Mesendoderm (in vitro differentiated cells): Measurements from ENCODE around the gene HTT.

Source experiments
- DNase-seq: peaks from one replicate; pipeline ENCODE4 v3.0.0; 2013
- H2AK5ac ChIP-seq: 2 replicates; pipeline ENCODE4 v1.6.1; 2013; ENCODE audit warnings: low read length, inconsistent platforms
- H2BK120ac ChIP-seq: 2 replicates; pipeline ENCODE4 v1.6.1; 2013; ENCODE audit warnings: low read depth, mild to moderate bottlenecking, low read length, moderate library complexity, mixed read lengths
- H2BK15ac ChIP-seq: replicated peaks from 2 replicates; pipeline ENCODE4 v1.6.1; 2013; ENCODE audit warnings: low read depth, mild to moderate bottlenecking, moderate library complexity
- H2BK5ac ChIP-seq: 2 replicates; pipeline ENCODE4 v1.6.1; 2013; ENCODE audit warnings: low read length, inconsistent platforms
- H3K18ac ChIP-seq: 2 replicates; pipeline ENCODE4 v1.6.1; 2013; ENCODE audit warnings: mild to moderate bottlenecking, low read length, mixed read lengths
- H3K23ac ChIP-seq: one replicate; pipeline ENCODE4 v1.6.1; 2013; ENCODE audit warnings: low read length
- H3K27ac ChIP-seq: 2 replicates; pipeline ENCODE4 v1.5.1; 2013; ENCODE audit warnings: low read depth, mild to moderate bottlenecking, inconsistent platforms, low read length, moderate library complexity
- H3K27me3 ChIP-seq: 2 replicates; pipeline ENCODE4 v1.6.1; 2013; ENCODE audit warnings: low read length, control low read depth, mild to moderate bottlenecking, inconsistent platforms; ENCODE audit not compliant: insufficient read depth, poor library complexity
- H3K36me3 ChIP-seq: 2 replicates; pipeline ENCODE4 v1.6.1; 2013; ENCODE audit warnings: low read length, inconsistent platforms; ENCODE audit not compliant: control insufficient read depth, insufficient read depth
- H3K4ac ChIP-seq: one replicate; pipeline ENCODE4 v1.6.1; 2013; ENCODE audit warnings: low read depth, mild to moderate bottlenecking, low read length, moderate library complexity
- H3K4me1 ChIP-seq: 2 replicates; pipeline ENCODE4 v1.6.1; 2013; ENCODE audit warnings: low read depth, low read length, inconsistent platforms; ENCODE audit not compliant: control insufficient read depth
- H3K4me2 ChIP-seq: 2 replicates; pipeline ENCODE4 v1.6.1; 2013; ENCODE audit warnings: low read length
- H3K4me3 ChIP-seq: 2 replicates; pipeline ENCODE4 v1.5.1; 2013; ENCODE audit warnings: mild to moderate bottlenecking, low read length
- H3K56ac ChIP-seq: one replicate; pipeline ENCODE4 v1.6.1; 2013; ENCODE audit warnings: low read length
- H3K79me1 ChIP-seq: 2 replicates; pipeline ENCODE4 v1.6.1; 2013; ENCODE audit warnings: low read length, inconsistent platforms
- H3K79me2 ChIP-seq: 2 replicates; pipeline ENCODE4 v1.6.1; 2013; ENCODE audit warnings: mild to moderate bottlenecking, low read length; ENCODE audit not compliant: control insufficient read depth, insufficient read depth
- H3K9ac ChIP-seq: 2 replicates; pipeline ENCODE4 v1.6.1; 2013; ENCODE audit warnings: low read length, inconsistent platforms
- H4K5ac ChIP-seq: one replicate; pipeline ENCODE4 v1.6.1; 2013; ENCODE audit warnings: low read length
- H4K8ac ChIP-seq: one replicate; pipeline ENCODE4 v1.6.1; 2013; ENCODE audit warnings: low read depth, mild to moderate bottlenecking, control low read depth, low read length, moderate library complexity
- WGBS: extraction: QIAGEN DNeasy Blood & Tissue Kit; methylation state at CpG from one replicate; pipeline ENCODE4 v1.1.7; 2013; ENCODE audit warnings: low lambda C conversion rate, missing lambda C conversion rate; ENCODE audit not compliant: insufficient coverage; ENCODE audit errors: extremely low coverage; 5-methylcytosine and 5-hydroxymethylcytosine counted together

Gene HTT

GRCh38 chr4:3290476-3290875 is 216.0 kb downstream of the HTT start:
- no peak for DNase-seq
- no CpG with 5 or more reads among the region's 11 CpGs for WGBS
- Histone ChIP-seq H3K27me3 (no peaks in the 10 kb centered on the region), H2BK5ac (no peak overlapping the region), H3K4me3 (no peak overlapping the region), H3K79me1 (peaks cover 2% of the 10 kb centered on the region), H2BK15ac (no peak overlapping the region), H3K4ac (no peak overlapping the region), H3K18ac (no peak overlapping the region), H3K27ac (no peak overlapping the region), H3K79me2 (no peaks in the 10 kb centered on the region), H3K4me2 (no peak overlapping the region), H2BK120ac (no peak overlapping the region), H4K5ac (no peak overlapping the region), H3K9ac (no peak overlapping the region), H3K56ac (no peak overlapping the region), H3K36me3 (no peaks in the 10 kb centered on the region), H3K4me1 (peaks cover 4% of the 10 kb centered on the region), H3K23ac (no peak overlapping the region), H4K8ac (no peak overlapping the region), H2AK5ac (no peak overlapping the region)

GRCh38 chr4:3290889-3291321 is 216.4 kb downstream of the HTT start:
- H3K79me2 ChIP-seq = no peaks in the 10 kb centered on the region
- no peak overlapping the region for H2AK5ac ChIP-seq
- no peak overlapping the region for H3K4me2 ChIP-seq
- no peak overlapping the region for H3K18ac ChIP-seq
- DNase-seq = no peak
- H3K23ac ChIP-seq = no peak overlapping the region
- no peak overlapping the region for H4K8ac ChIP-seq
- no peak overlapping the region for H3K56ac ChIP-seq
- H3K4ac ChIP-seq = no peak overlapping the region
- no peak overlapping the region for H3K4me3 ChIP-seq
- WGBS = no CpG with 5 or more reads among the region's 9 CpGs
- H3K27me3 ChIP-seq = no peaks in the 10 kb centered on the region
- H2BK5ac ChIP-seq = no peak overlapping the region
- H4K5ac ChIP-seq = no peak overlapping the region
- peaks cover 4% of the 10 kb centered on the region for H3K4me1 ChIP-seq
- H2BK120ac ChIP-seq = no peak overlapping the region
- H3K36me3 ChIP-seq = no peaks in the 10 kb centered on the region
- no peak overlapping the region for H3K9ac ChIP-seq
- H2BK15ac ChIP-seq = no peak overlapping the region
- H3K79me1 ChIP-seq = peaks cover 2% of the 10 kb centered on the region
- no peak overlapping the region for H3K27ac ChIP-seq

GRCh38 chr4:3291411-3291968 is 217.0 kb downstream of the HTT start:
- Histone ChIP-seq H3K4me3 (peak overlapping the region; percentile 65), H3K4me1 (peaks cover 4% of the 10 kb centered on the region), H2BK120ac (no peak overlapping the region), H2AK5ac (no peak overlapping the region), H3K79me1 (peaks cover 2% of the 10 kb centered on the region), H2BK5ac (no peak overlapping the region), H2BK15ac (no peak overlapping the region), H3K18ac (no peak overlapping the region), H3K4ac (no peak overlapping the region), H3K4me2 (peak overlapping the region; percentile 93), H3K27ac (no peak overlapping the region), H3K36me3 (no peaks in the 10 kb centered on the region), H3K56ac (peak overlapping the region; percentile 86), H4K8ac (no peak overlapping the region), H3K27me3 (no peaks in the 10 kb centered on the region), H4K5ac (no peak overlapping the region), H3K79me2 (no peaks in the 10 kb centered on the region), H3K23ac (no peak overlapping the region), H3K9ac (peak overlapping the region; percentile 82)
- WGBS = no CpG with 5 or more reads among the region's 24 CpGs
- peak; percentile 67 for DNase-seq

GRCh38 chr4:3291969-3292570 is 217.6 kb downstream of the HTT start:
- no peak overlapping the region for H3K4ac ChIP-seq
- no peaks in the 10 kb centered on the region for H3K79me2 ChIP-seq
- H3K56ac ChIP-seq = peak overlapping the region; percentile 86
- peak overlapping the region; percentile 4 for H3K18ac ChIP-seq
- DNase-seq = peak; percentile 42
- H3K27ac ChIP-seq = no peak overlapping the region
- peak overlapping the region; percentile 93 for H3K4me2 ChIP-seq
- no peak overlapping the region for H2BK5ac ChIP-seq
- no peak overlapping the region for H4K8ac ChIP-seq
- H3K27me3 ChIP-seq = no peaks in the 10 kb centered on the region
- no CpG with 5 or more reads among the region's 60 CpGs for WGBS
- H2BK120ac ChIP-seq = no peak overlapping the region
- peak overlapping the region; percentile 82 for H3K9ac ChIP-seq
- no peak overlapping the region for H2BK15ac ChIP-seq
- peaks cover 2% of the 10 kb centered on the region for H3K79me1 ChIP-seq
- no peak overlapping the region for H4K5ac ChIP-seq
- peaks cover 4% of the 10 kb centered on the region for H3K4me1 ChIP-seq
- H2AK5ac ChIP-seq = no peak overlapping the region
- H3K23ac ChIP-seq = no peak overlapping the region
- H3K4me3 ChIP-seq = peak overlapping the region; percentile 65
- no peaks in the 10 kb centered on the region for H3K36me3 ChIP-seq

GRCh38 chr4:3292571-3293400 is 218.3 kb downstream of the HTT start, which contains the start of gene RGS12:
Gene RGS12 (plus strand): TSS chr4:3293021. CDS start chr4:3316171, 23,150 bp downstream.
- H4K5ac ChIP-seq = no peak within 1 kb of the TSS
- no CpG with 5 or more reads among the region's 121 CpGs for whole genome bisulfite sequencing
- H3K79me1 ChIP-seq = peaks cover 4% of the 10 kb centered on the region
- no peaks in the 10 kb centered on the region for H3K27me3 ChIP-seq
- peak within 1 kb of the TSS; percentile 65 for H3K4me3 ChIP-seq
- H3K4me2 ChIP-seq = peak within 1 kb of the TSS; percentile 93
- no peak within 1 kb of the TSS for H2BK15ac ChIP-seq
- DNase-seq = peak; percentile 93
- H4K8ac ChIP-seq = no peak within 1 kb of the TSS
- H3K36me3 ChIP-seq = no peaks in the 10 kb centered on the region
- peak within 1 kb of the TSS; percentile 25 for H3K4ac ChIP-seq
- peak within 1 kb of the TSS; percentile 63 for H3K18ac ChIP-seq
- peaks cover 4% of the 10 kb centered on the region for H3K4me1 ChIP-seq
- H3K27ac ChIP-seq = no peak within 1 kb of the TSS
- no peaks in the 10 kb centered on the region for H3K79me2 ChIP-seq
- H3K23ac ChIP-seq = peak within 1 kb of the TSS; percentile 91
- no peak within 1 kb of the TSS for H2BK120ac ChIP-seq
- peak within 1 kb of the TSS; percentile 82 for H3K9ac ChIP-seq
- H3K56ac ChIP-seq = peak within 1 kb of the TSS; percentile 91
- no peak within 1 kb of the TSS for H2BK5ac ChIP-seq
- no peak within 1 kb of the TSS for H2AK5ac ChIP-seq
